K562 (cell line): ENCODE measurements around the gene PILRA. TPM values are rescaled to one million over a fixed set of nuclear protein-coding genes. Genes with fewer than 3 reads are reported as not detected.

Source experiments
- E2F4 ChIP-seq: sonication (generic); formaldehyde crosslinking; IDR thresholded peaks from 2 replicates; pipeline ENCODE4 v1.8.0; 2022; ENCODE audit warnings: mild to moderate bottlenecking, low read depth, missing genetic modification reagents
- EHMT2 ChIP-seq: fragments of 450-650 bp; IDR thresholded peaks from 2 replicates; pipeline ENCODE4 v1.6.1; 2018; ENCODE audit warnings: antibody characterized with exemption
- ETS1 ChIP-seq: conservative IDR thresholded peaks from 2 replicates; pipeline ENCODE4 v1.6.1; 2011; ENCODE audit warnings: low read depth, mild to moderate bottlenecking, low read length; ENCODE audit not compliant: control insufficient read depth
- IRF2 ChIP-seq: sonication (generic); formaldehyde crosslinking; IDR thresholded peaks from 2 replicates; pipeline ENCODE4 v1.8.1; 2022; ENCODE audit warnings: mild to moderate bottlenecking, missing genetic modification reagents
- MITF ChIP-seq: IDR thresholded peaks from 2 replicates; pipeline ENCODE4 v1.6.1; 2014; ENCODE audit warnings: antibody characterized with exemption
- MXI1 ChIP-seq: IDR thresholded peaks from 2 replicates; pipeline ENCODE4 v1.6.1; 2011; ENCODE audit warnings: low read depth, mild to moderate bottlenecking, improper control_type of control experiment, low read length
- PRDM10 ChIP-seq: fragments of 450-650 bp; IDR thresholded peaks from 2 replicates; pipeline ENCODE4 v1.6.1; 2018; ENCODE audit not compliant: partially characterized antibody
- SETDB1 ChIP-seq: IDR thresholded peaks from one replicate; pipeline ENCODE4 v1.6.1; 2012; ENCODE audit warnings: low read length, control low read depth, inconsistent platforms
- TFAP4 ChIP-seq: sonication (generic); formaldehyde crosslinking; IDR thresholded peaks from 2 replicates; pipeline ENCODE4 v1.8.0; 2022; ENCODE audit warnings: missing genetic modification reagents, mild to moderate bottlenecking, moderate library complexity, borderline replicate concordance
- ZNF133 ChIP-seq: fragments of 250-450 bp; sonication (Bioruptor Pico); IDR thresholded peaks from 2 replicates; pipeline ENCODE4 v1.4.0; 2020; ENCODE audit warnings: mild to moderate bottlenecking
- ZNF134 ChIP-seq: fragments of 250-450 bp; sonication (Bioruptor Pico); conservative IDR thresholded peaks from 2 replicates; pipeline ENCODE4 v1.4.0; 2020
- ZNF263 ChIP-seq: sonication (generic); formaldehyde crosslinking; IDR thresholded peaks from 2 replicates; pipeline ENCODE4 v1.8.0; 2022; ENCODE audit warnings: mild to moderate bottlenecking, missing genetic modification reagents, borderline replicate concordance
- ZNF280A ChIP-seq: fragments of 450-650 bp; IDR thresholded peaks from 2 replicates; pipeline ENCODE4 v1.6.1; 2018; ENCODE audit warnings: mild to moderate bottlenecking, low read depth; ENCODE audit not compliant: partially characterized antibody
- ZZZ3 ChIP-seq: fragments of 450-650 bp; IDR thresholded peaks from 2 replicates; pipeline ENCODE4 v1.6.1; 2016; ENCODE audit warnings: antibody characterized with exemption, mild to moderate bottlenecking, moderate library complexity
- polyA plus RNA-seq, 8 experiments: library from polyadenylated mRNA; depleted of rRNA in 4 of 8; stranded (reverse) in 5 of 8; unstranded in 3 of 8; fragments of >200 nt; fragmentation: Nextera tagmentation in 2 of 8; fragmentation: Illumina TruSeq in 1 of 8; extraction: Ambion mirVana in 2 of 8; extraction: Trizol in 1 of 8; gene quantifications; 2 replicates each; pipeline versions ENCODE4 v1.2.1 to v1.2.3, GENCODE V29; 2011 to 2014; ENCODE audit warnings: inconsistent platforms in 1 of 8, missing spikeins in 1 of 8
- total RNA-seq, 7 experiments: library from RNA; depleted of rRNA in 6 of 7; stranded (reverse); fragments of >200 nt in 6 of 7; fragmentation: Illumina TruSeq in 2 of 7; extraction: Trizol in 2 of 7; gene quantifications; 2 replicates each; pipeline versions ENCODE4 v1.2.1 to v1.2.3, GENCODE V29; 2011 to 2021; ENCODE audit warnings: low replicate concordance in 1 of 7

PILRA gene
- total and polyA plus RNA-seq, 9 of the 15 experiments (the other 6 are each of a cell fraction or from before 2014, with no cell fraction given), result 0.13 to 1.8 (median 0.62) TPM

- TF ChIP-seq E2F4 (CRISPR knock-in tag) (no peak), TFAP4 (CRISPR knock-in tag) (peak; percentile 70), ETS1 (no peak), EHMT2 (peak; percentile 58; the same call in 1 of the 2 replicates), MXI1 (peak; percentile 53; the same call in 1 of the 2 replicates), ZNF133 (no peak), ZNF134 (0 out of 2 replicates have a peak, but pooled peaks have one; percentile 23), ZNF263 (CRISPR knock-in tag) (peak; percentile 70; the same call in 1 of the 2 replicates), ZZZ3 (no peak), MITF (no peak; the same call in 1 of the 2 replicates), ZNF280A (no peak), IRF2 (CRISPR knock-in tag) (no peak), PRDM10 (peak; percentile 17), SETDB1 (no peak)
These were observed 71.3 kb downstream of the PILRA start (continued) for GRCh38 chr7:100444311-100445278.
